GM13976 (cell line): ENCODE data around the gene LGR4.

Experiments
- DNase-seq: peaks from one replicate; pipeline ENCODE4 v3.0.0; 2012; ENCODE audit warnings: low spot score
- CTCF ChIP-seq: IDR thresholded peaks from 2 replicates; pipeline ENCODE4 v1.5.1; 2012; ENCODE audit warnings: borderline replicate concordance, mild to moderate bottlenecking; ENCODE audit not compliant: insufficient read depth; ENCODE audit errors: extremely low read depth, missing control alignments, control extremely low read depth
- in situ Hi-C: fragments of 300-500 bp; cut with MboI; formaldehyde crosslinking; loops from one replicate; pipeline ENCODE4 v1.12.0; 2022; ENCODE audit warnings: low sequenced_read_pairs, mixed read lengths, inconsistent platforms; ENCODE audit not compliant: unreplicated experiment

Gene LGR4

GRCh38 chr11:27413218-27413617 lies 59.4 kb downstream of the LGR4 start:
- in situ Hi-C loops, result no loop called here
- TF ChIP-seq CTCF, result no peak
- DNase-seq, result no peak

- in situ Hi-C loops, result no loop called here
- no peak for DNase-seq
- no peak for TF ChIP-seq CTCF
Observed at GRCh38 chr11:27412192-27412691, 60.3 kb downstream of the LGR4 start.

GRCh38 chr11:27411328-27411727 lies 61.3 kb downstream of the LGR4 start:
- TF ChIP-seq CTCF, result no peak
- DNase-seq, result no peak
- in situ Hi-C loops, result no loop called here

GRCh38 chr11:27410272-27410671 lies 62.3 kb downstream of the LGR4 start:
- no peak for DNase-seq
- in situ Hi-C loops, result no loop called here
- TF ChIP-seq CTCF, result no peak

- no peak for DNase-seq
- TF ChIP-seq CTCF, result no peak
- in situ Hi-C loops, result no loop called here
Observed at GRCh38 chr11:27409742-27410141, 62.8 kb downstream of the LGR4 start.

GRCh38 chr11:27409049-27409448 lies 63.5 kb downstream of the LGR4 start:
- no peak for TF ChIP-seq CTCF
- no peak for DNase-seq
- in situ Hi-C loops, result no loop called here
